Medulla oblongata (tissue), 1 donor: Measurements from ENCODE around the gene UBIAD1.

Source experiments
- DNase-seq: peaks from one replicate; pipeline ENCODE4 v3.0.0-alpha.2; 2015; ENCODE audit errors: extremely low spot score

Gene UBIAD1

DNA sequence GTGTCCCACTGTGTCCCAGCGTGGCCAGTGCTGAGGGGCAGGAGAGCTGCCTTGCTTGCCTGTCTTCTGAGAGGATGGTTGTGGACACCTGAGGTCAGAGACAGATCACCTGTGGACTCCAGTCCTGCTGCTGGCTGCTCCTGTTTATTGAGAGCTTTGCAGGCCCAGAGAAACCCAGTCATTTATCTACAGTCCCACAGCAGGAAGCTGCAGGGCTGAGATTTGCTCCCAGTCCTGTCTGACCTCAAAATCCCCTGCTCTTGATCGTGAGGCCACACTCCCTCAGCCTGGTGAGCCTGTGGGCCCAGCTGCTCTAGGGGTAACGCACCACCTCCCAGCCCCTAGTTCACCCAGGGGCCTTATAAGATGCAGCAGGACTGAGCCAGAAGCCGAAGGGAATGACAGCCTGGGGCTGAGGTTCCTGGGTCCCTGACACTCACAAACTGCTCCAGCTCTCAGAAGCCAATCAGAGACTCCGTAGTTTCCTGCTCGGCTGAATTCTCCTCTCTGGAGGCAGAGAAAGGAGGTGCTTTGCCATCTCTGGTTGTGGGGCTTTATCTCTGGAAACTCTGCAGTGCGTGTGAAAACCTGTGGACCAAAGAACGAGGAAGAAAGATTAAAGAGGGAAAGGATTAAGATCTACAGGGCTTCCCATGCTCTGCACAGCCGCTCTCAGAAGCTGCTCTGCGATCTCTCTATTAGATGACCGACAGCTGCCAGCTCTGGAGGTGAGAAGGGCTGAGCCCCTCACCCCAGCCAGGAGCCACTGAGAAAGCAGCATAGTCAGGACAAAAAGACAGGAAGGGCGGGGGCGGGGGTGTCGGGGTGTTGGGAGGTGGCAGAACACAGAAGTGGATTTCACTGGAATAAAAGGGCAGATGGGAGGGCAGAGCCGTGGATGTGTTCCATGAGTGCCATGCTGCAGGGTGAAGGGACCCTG is 39.1 kb downstream of the UBIAD1 start:
- DNase-seq: no peak

DNA sequence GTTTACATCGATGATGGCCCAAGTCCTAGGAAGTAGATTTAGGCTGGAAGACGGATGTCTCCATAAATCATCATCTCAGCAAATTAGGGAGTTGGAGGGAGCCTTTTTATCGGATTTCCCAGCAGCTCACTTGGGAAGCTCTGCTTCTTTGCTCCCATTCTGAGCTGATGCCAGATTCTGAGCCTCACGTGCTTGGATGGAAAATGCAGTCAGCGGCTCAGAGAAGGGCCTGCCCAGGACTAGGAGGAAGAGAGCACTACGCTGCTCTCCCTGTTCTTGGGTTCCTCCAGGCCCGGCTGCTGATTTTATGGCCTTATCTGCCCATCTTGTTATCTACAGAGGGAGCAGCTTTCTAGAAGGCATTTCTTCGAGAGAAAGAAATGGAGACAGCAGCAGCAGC is 42.0 kb downstream of the UBIAD1 start:
- DNase-seq: peak; percentile 57

- peak; percentile 66 for DNase-seq
These were observed 43.7 kb downstream of the UBIAD1 start for GRCh38 chr1:11316701-11317100.

DNA sequence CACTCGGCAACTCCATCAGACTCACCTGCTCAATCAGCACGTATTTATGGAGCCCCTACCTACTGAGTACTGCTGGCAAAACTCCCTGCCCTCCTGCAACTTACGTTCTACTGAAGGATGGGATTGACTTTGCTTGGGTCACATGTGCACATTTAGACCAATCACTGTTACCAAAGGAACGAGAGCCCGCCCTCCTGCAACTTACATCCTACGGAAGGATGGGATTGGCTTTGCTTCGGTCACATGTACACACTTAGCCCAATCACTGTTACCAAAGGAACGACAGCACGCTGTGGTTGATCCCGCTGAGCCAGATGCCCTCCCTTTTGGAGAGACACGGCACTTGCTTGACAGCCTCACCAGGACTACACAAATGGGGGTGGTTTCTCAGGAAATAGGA is 46.0 kb downstream of the UBIAD1 start:
- no peak for DNase-seq

DNA sequence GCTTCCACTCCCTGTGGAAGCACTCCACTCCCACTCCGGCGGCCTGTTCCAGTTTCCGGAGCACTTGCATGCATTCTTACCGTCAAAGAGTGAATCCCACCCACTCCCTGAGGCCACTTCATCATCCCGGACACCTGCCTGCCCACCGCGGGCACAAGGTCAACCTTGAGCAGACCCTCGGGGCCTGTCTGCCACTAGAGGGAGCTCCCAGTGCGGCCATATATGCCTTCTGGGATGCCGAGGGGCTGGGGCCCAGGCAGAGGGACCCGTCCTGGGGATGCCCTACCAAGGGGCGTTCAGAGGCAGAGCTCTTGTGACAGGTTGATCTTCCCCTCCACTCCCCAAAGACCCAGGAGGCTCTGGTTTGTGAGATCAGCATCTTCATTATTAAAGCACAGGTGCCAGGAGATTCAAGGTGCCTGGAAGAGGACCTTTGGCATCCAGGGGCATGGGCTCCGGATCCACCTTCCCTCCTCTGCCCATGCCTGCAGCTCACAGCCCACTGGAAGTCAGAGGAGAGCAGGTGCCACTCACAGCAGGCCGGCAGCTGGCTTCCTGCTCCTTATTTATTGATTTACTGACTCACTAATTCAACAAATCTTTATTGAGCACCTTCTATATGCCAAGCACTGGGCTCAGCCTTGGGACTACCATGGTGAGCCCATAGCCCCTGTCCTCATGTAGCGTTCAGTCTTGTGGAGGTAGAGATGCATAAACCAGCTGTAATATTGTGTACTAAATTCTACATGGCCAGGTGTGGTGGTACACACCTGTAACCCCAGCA is 47.3 kb downstream of the UBIAD1 start:
- DNase-seq: no peak

- no peak for DNase-seq
These were observed 48.9 kb downstream of the UBIAD1 start for GRCh38 chr1:11321656-11322491.

DNA sequence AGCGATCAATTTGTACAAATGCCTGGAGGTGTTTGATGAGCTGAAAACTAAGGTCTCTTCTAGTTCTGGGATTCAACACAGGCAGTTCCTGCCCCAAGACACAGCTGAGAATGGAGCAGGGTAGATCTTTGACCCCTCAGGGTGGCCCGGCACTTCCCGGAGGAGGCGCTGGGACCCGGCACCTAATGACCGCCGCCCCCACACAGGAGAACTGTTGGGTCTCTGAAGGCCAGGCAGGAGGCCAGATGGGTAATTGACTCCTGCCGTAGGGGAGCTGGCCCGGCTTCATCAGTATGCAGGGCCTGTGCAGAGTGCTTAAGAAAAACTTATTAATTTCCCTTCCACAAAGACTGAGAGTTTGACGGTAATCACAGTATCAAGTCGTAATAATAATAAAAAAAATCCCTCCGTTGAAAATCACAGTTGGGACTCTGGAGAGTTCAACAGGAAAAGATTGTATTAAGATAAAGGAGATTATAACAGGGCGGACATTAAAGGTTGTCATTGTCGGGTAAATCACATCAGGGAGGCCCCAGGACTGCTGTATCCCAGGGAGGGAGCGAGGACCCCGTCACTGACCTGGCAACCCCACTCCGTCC is 51.7 kb downstream of the UBIAD1 start:
- no peak for DNase-seq

DNA sequence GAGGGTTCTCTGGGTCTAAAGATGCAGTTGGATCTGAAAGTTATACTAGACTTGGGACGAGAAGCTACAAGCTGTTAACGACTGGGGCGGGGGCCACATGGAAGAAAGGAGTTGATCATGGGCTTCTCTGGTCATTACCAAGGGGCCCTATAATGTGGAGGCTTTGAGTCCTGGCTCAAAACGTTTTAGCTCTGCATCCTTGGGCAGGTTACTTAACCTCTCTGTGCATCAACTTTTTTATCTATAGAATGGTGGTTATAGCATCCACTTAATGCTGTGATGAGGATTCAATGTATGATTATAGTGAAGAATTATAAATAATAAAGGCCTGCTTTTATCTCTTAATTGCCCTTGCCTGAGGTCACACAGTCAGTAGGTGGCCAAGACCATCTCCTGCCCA is 53.1 kb downstream of the UBIAD1 start:
- DNase-seq: no peak

DNA sequence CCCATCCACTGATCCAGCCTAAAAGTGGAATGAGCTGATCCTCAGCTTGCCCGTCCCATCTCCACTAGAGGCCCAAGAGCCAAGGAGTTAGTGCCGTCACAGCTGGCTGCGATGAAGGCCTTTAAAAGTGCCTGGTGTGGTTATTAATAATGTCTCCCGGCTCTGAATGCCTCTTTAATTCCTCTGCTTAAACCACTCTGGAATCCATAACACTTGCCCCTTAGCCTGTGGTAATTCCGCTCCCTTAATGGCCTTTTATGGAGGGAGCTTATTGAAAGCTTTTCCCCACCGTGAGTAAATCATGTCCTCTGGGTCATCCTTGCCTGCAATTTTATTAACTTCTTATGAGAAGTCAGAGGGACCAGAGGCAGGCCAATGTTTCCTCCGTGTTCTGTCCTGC is 55.4 kb downstream of the UBIAD1 start:
- no peak for DNase-seq

DNA sequence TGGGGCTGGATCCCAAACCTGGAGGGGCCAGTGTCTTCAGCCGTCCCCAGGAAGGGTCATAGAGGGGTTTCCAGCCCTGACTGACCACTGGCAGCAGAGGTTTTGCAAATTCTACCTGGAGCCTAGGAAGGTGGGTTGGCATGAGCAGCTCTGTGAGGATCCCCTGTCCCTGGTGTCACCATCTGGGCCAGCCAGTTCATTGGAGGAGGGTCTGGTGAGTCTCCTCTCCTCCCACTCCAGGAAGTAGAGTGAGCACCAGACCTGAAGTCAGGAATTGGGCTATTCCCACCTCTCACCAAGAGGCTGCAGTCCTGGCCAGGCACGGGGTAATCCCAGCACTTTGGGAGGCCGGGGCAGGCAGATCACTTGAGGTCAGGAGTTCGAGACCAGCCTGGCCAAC is 57.4 kb downstream of the UBIAD1 start:
- no peak for DNase-seq

- DNase-seq: no peak
These were observed 58.3 kb downstream of the UBIAD1 start for GRCh38 chr1:11331036-11331944.

DNA sequence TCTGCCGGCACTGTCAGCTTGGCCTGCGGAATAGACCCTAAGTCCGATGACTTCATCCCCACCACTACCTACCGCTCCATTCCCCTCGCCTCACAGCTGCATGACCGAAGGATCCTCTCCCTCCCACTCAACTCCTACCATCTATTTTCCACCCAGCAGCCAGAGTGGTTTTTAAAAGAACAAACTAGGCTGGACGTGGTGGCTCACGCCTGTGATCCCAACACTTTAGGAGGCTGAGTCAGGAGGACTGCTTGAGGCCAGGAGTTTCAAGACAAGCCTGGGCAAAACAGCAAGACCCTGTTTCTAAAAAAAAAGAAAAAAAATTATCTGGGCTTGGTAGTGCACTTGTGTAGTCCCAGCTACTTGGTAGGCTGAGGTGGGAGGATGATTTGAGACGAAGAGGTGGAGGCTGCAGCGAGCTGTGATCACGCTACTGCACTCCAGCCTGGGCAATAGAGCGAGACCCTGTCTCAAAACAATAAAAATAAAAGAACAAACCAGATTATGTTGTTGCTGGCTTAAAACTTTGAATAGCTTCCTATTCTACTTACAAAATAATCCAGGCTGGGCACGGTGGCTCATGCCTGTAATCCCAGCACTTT is 59.0 kb downstream of the UBIAD1 start:
- no peak for DNase-seq

DNA sequence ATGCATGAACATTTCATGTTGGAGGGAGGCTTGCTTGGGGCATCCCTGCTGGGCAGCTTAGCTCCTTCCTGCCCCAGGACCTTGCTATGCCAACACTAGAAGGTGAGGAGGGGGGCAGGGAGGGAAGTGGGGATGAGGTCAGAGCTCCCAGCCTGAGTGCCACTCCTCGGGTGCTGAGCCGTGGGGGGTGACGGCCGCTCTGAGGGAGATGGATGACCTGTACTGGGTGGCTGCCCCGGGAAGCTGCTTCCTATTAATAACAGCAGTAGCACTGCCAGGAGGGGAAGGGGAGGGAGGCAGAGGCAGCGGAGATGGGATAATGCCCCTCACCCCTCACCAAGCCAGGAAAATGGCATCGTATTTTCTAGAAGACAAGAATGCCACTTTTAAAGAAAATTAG is 60.6 kb downstream of the UBIAD1 start:
- no peak for DNase-seq

DNA sequence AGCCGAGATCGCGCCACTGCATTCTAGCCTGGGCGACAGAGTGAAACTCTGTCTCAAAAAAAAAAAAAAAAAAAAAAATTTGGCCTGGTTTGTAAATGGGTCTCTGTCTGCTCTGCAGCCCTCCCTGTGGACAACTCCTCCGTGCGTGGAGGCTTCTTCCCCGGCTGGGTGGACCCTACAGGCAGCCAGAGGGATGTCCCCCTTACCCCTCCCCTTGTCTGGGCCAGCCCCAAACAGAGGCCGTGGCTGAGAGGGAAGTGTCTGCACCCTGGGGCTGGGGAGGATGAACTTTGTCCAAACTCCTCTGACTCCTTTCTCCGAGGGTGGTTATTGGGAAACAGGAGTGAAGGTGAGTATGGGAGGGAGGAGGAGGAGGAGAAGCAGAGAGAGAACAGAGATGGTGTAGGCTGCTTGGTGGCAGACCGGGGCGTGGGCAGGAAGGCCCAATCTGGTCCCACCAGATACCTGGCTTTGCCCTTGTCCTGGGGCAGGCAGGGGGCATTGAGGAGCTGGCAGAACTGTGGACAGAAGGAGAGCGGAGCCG is 61.3 kb downstream of the UBIAD1 start:
- no peak for DNase-seq

GRCh38 chr1:11334821-11335220 is 61.8 kb downstream of the UBIAD1 start:
- DNase-seq: no peak

DNA sequence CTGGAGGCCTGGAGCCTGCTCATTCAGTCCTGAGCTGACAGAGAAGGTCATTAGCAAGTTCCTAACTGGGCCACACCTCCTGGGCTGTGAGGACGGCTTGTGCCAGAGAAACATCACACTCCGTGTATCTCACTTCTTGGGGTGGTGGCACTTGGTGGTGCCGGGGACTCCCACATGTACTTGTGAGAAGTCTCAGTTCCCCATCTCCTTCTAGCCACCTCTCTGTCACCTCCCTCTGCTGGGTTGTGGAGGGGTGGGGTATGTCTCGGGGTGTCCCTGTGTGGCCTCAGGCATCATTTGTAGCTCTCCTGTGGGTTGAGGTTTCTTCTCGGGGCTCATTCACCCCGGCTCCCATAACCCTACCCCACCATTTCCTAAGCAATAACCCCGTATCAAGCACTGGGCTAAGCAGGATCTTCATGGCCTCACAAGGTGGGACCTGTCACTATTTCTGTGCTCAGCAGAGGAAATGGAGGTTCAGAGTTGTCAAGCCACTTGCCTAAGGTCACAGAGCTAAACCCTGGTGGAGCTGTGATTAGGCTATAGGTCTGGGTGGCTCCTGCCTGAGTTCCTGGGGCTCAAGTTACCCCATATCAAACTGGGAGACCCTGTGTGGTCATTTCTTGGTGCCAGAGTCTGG is 62.5 kb downstream of the UBIAD1 start:
- DNase-seq: no peak

- peak; percentile 12 for DNase-seq
These were observed 64.6 kb downstream of the UBIAD1 start for GRCh38 chr1:11337580-11338073.
